Ishikawa (cell line): ENCODE results near the gene CCKAR.

ENCODE experiments used
- CEBPB ChIP-seq: IDR thresholded peaks from 2 replicates; pipeline ENCODE4 v1.6.1; 2012
- CREB1 ChIP-seq: IDR thresholded peaks from 2 replicates; pipeline ENCODE4 v1.6.1; 2012; ENCODE audit warnings: low read depth
- EGR1 ChIP-seq: IDR thresholded peaks from 2 replicates; pipeline ENCODE4 v1.6.1; 2012
- EP300 ChIP-seq: IDR thresholded peaks from 2 replicates; pipeline ENCODE4 v1.6.1; 2012; ENCODE audit warnings: borderline replicate concordance
- FOXM1 ChIP-seq: IDR thresholded peaks from 2 replicates; pipeline ENCODE4 v1.6.1; 2012; ENCODE audit warnings: low read depth, borderline replicate concordance
- MAX ChIP-seq: IDR thresholded peaks from 2 replicates; pipeline ENCODE4 v1.6.1; 2012
- NFIC ChIP-seq: IDR thresholded peaks from 2 replicates; pipeline ENCODE4 v1.6.1; 2012
- RAD21 ChIP-seq: IDR thresholded peaks from 2 replicates; pipeline ENCODE4 v1.6.1; 2012; ENCODE audit warnings: low read depth
- REST ChIP-seq: IDR thresholded peaks from 2 replicates; pipeline ENCODE4 v1.6.1; 2012; ENCODE audit warnings: low read depth, mild to moderate bottlenecking
- TAF1 ChIP-seq: IDR thresholded peaks from 2 replicates; pipeline ENCODE4 v1.6.1; 2012; ENCODE audit warnings: low read depth, mild to moderate bottlenecking
- TCF12 ChIP-seq: IDR thresholded peaks from 2 replicates; pipeline ENCODE4 v1.6.1; 2012; ENCODE audit warnings: low read depth
- TEAD4 ChIP-seq: IDR thresholded peaks from 2 replicates; pipeline ENCODE4 v1.6.1; 2012
- USF1 ChIP-seq: IDR thresholded peaks from 2 replicates; pipeline ENCODE4 v1.6.1; 2012
- YY1 ChIP-seq: IDR thresholded peaks from 2 replicates; pipeline ENCODE4 v1.6.1; 2012; ENCODE audit warnings: low read depth
- ZBTB7A ChIP-seq: IDR thresholded peaks from 2 replicates; pipeline ENCODE4 v1.6.1; 2012; ENCODE audit warnings: low read depth

The CCKAR gene

GRCh38 chr4:26491449-26492170 is 1.3 kb upstream of the CCKAR start:
- TF ChIP-seq EP300 (no peak), TCF12 (no peak), TAF1 (no peak), RAD21 (no peak), FOXM1 (no peak), USF1 (no peak), NFIC (no peak), EGR1 (no peak), YY1 (no peak), TEAD4 (no peak), CEBPB (no peak), CREB1 (no peak), MAX (no peak), REST (no peak)

GRCh38 chr4:26490960-26491284 is 638 bp upstream of the CCKAR start:
- no peak for TF ChIP-seq USF1
- no peak for TF ChIP-seq MAX
- no peak for TF ChIP-seq YY1
- no peak for TF ChIP-seq TAF1
- no peak for TF ChIP-seq CEBPB
- TF ChIP-seq REST, result no peak
- no peak for TF ChIP-seq EP300
- TF ChIP-seq CREB1, result no peak
- TF ChIP-seq ZBTB7A, result no peak
- no peak for TF ChIP-seq FOXM1
- TF ChIP-seq TEAD4, result no peak
- no peak for TF ChIP-seq TCF12

GRCh38 chr4:26489101-26489985 is 941 bp downstream of the CCKAR start:
- no peak for TF ChIP-seq YY1
- TF ChIP-seq FOXM1, result no peak
- no peak for TF ChIP-seq NFIC
- no peak for TF ChIP-seq ZBTB7A
- no peak for TF ChIP-seq EGR1
- TF ChIP-seq MAX, result no peak
- no peak for TF ChIP-seq TEAD4
- TF ChIP-seq EP300, result no peak
- no peak for TF ChIP-seq USF1

- TF ChIP-seq MAX (no peak), USF1 (no peak)
Measured at GRCh38 chr4:26485684-26486083, 4.6 kb downstream of the CCKAR start.
